ENCODE measurements around the gene UBALD2. TPM values are rescaled to one million over a fixed set of nuclear protein-coding genes. Genes with fewer than 3 reads are reported as not detected.

The UBALD2 gene
- total RNA-seq (2022; extraction: Qiagen RNA extraction): 99.9 to 203 TPM (median 190 TPM) in 5 replicates

GRCh38 chr17:76264755-76265623, at the start of gene UBALD2:
TSS of gene UBALD2 (plus strand) at chr17:76265348. CDS start at chr17:76265506, 158 bp downstream.

GRCh38 chr17:76240461-76241203, 24.5 kb upstream of the UBALD2 start, which contains the start of gene RNF157:
TSS of gene RNF157 (minus strand) at chr17:76240493. CDS start at chr17:76240240, 253 bp downstream.

DNA sequence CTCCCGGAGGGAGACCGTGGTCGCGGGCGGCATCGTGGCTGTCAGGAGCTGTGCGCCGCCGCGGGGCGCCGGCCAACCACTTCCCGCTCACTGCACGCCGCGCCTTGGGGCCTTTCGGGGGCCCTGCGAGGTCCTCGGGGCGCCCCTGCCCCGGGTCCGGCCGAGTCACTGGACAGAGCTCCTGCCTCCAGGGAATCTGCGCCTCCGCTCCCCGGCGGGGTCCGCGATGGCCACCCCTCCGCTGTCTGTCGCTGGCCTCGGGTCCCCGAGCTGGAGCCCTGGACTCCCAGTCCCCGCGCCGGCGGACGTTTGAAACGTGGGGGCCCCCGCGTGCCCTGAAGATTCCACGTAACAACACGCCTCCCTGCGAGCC, 42.8 kb downstream of the UBALD2 start, which contains the start of gene QRICH2:
TSS of gene QRICH2 (minus strand) at position 311 of the 373 bp plus-strand sequence. CDS start at position 33, 278 bp downstream.

Other genes starting within 250 kb of the UBALD2 start
- 12.7 to 19.5 TPM (median 17.8 TPM) in 5 replicates for gene EVPL, start 238.0 kb upstream of the UBALD2 start, total RNA-seq (2022; extraction: Qiagen RNA extraction)
- gene SRP68, start 192.8 kb upstream of the UBALD2 start, total RNA-seq (2022; extraction: Qiagen RNA extraction): 70.7 to 88.6 TPM (median 85.9 TPM) in 5 replicates
- gene GALR2, start 190.6 kb upstream of the UBALD2 start, total RNA-seq (2022; extraction: Qiagen RNA extraction): 0.54 to 1.8 TPM (median 1.7 TPM) in 5 replicates
- gene ZACN, start 186.2 kb upstream of the UBALD2 start, total RNA-seq (2022; extraction: Qiagen RNA extraction): 0.08 to 0.39 TPM (median 0.20 TPM) in 5 replicates
- gene EXOC7, start 161.6 kb upstream of the UBALD2 start, total RNA-seq (2022; extraction: Qiagen RNA extraction): 52.7 to 68.6 TPM (median 61.2 TPM) in 5 replicates
- gene FOXJ1, start 124.1 kb upstream of the UBALD2 start, total RNA-seq (2022; extraction: Qiagen RNA extraction): 0.65 to 1.4 TPM (median 1.1 TPM) in 5 replicates
- 9.1 to 12.6 TPM (median 12.4 TPM) in 5 replicates for gene RNF157, start 24.9 kb upstream of the UBALD2 start, total RNA-seq (2022; extraction: Qiagen RNA extraction)
- gene QRICH2, start 42.9 kb downstream of the UBALD2 start, total RNA-seq (2022; extraction: Qiagen RNA extraction): 0.56 to 1.4 TPM (median 0.84 TPM) in 5 replicates
- gene PRPSAP1, start 88.6 kb downstream of the UBALD2 start, total RNA-seq (2022; extraction: Qiagen RNA extraction): 52.7 to 59.4 TPM (median 55.2 TPM) in 5 replicates
- gene SPHK1, start 119.3 kb downstream of the UBALD2 start, total RNA-seq (2022; extraction: Qiagen RNA extraction): 28.2 to 36.9 TPM (median 30.4 TPM) in 5 replicates
- 21.2 to 33.1 TPM (median 30.3 TPM) in 5 replicates for gene UBE2O, start 187.8 kb downstream of the UBALD2 start, total RNA-seq (2022; extraction: Qiagen RNA extraction)
- 0.21 to 0.61 TPM (median 0.30 TPM) in 5 replicates for gene AANAT, start 202.3 kb downstream of the UBALD2 start, total RNA-seq (2022; extraction: Qiagen RNA extraction)
- 44.4 to 74.5 TPM (median 63.2 TPM) in 5 replicates for gene RHBDF2, start 236.1 kb downstream of the UBALD2 start, total RNA-seq (2022; extraction: Qiagen RNA extraction)

Measured in A549 treated with dexamethasone at 1 μM for 4 hours (cell line).